KMS-11 (cell line): Measurements from ENCODE around the gene SPRY2.

Experiments
- H2AFZ ChIP-seq: fragments of 200-600 bp; sonication (generic); 2 replicates; pipeline ENCODE4 v1.6.1; 2016; ENCODE audit warnings: antibody characterized with exemption, mixed run types, low read depth
- H3K27ac ChIP-seq: fragments of 200-600 bp; sonication (generic); 2 replicates; pipeline ENCODE4 v1.6.1; 2016; ENCODE audit warnings: mild to moderate bottlenecking, mixed run types
- H3K27me3 ChIP-seq: fragments of 200-600 bp; sonication (generic); 2 replicates; pipeline ENCODE4 v1.6.1; 2017; ENCODE audit warnings: mild to moderate bottlenecking, low read depth, mixed run types, moderate library complexity; ENCODE audit not compliant: insufficient read depth
- H3K36me3 ChIP-seq: fragments of 200-600 bp; sonication (generic); 2 replicates; pipeline ENCODE4 v1.6.1; 2017; ENCODE audit warnings: mild to moderate bottlenecking, mixed run types; ENCODE audit not compliant: insufficient read depth
- H3K4me1 ChIP-seq: fragments of 200-600 bp; sonication (generic); 2 replicates; pipeline ENCODE4 v1.6.1; 2016; ENCODE audit warnings: mild to moderate bottlenecking, low read depth, mixed run types; ENCODE audit not compliant: poor library complexity, severe bottlenecking
- H3K4me2 ChIP-seq: fragments of 200-600 bp; sonication (generic); 2 replicates; pipeline ENCODE4 v1.7.0; 2016; ENCODE audit warnings: mild to moderate bottlenecking, mixed run types
- H3K4me3 ChIP-seq: fragments of 200-600 bp; sonication (generic); IDR thresholded peaks from 2 replicates; pipeline ENCODE4 v1.6.1; 2017; ENCODE audit warnings: low read depth, low read length, mixed read lengths; ENCODE audit not compliant: insufficient read depth
- H3K79me2 ChIP-seq: fragments of 200-600 bp; sonication (generic); 2 replicates; pipeline ENCODE4 v1.6.1; 2016; ENCODE audit warnings: low read depth, mixed run types; ENCODE audit not compliant: insufficient read depth
- H3K9ac ChIP-seq: fragments of 200-600 bp; sonication (generic); 2 replicates; pipeline ENCODE4 v1.6.1; 2016; ENCODE audit warnings: mild to moderate bottlenecking, mixed run types
- H4K20me1 ChIP-seq: fragments of 200-600 bp; sonication (generic); 2 replicates; pipeline ENCODE4 v1.6.1; 2016; ENCODE audit warnings: mild to moderate bottlenecking, mixed run types; ENCODE audit not compliant: insufficient read depth
- CTCF ChIP-seq: fragments of 200-600 bp; sonication (generic); conservative IDR thresholded peaks from 2 replicates; pipeline ENCODE4 v1.6.1; 2017; ENCODE audit warnings: low read depth, mild to moderate bottlenecking, antibody characterized with exemption, low read length, moderate library complexity, mixed read lengths

Gene SPRY2

GRCh38 chr13:80341756-80342370, 937 bp upstream of the SPRY2 start:
- H3K9ac ChIP-seq, result no peak overlapping the region; the same call in 1 of the 2 replicates
- no peak overlapping the region for H3K4me3 ChIP-seq
- no peak for TF ChIP-seq CTCF
- H3K4me2 ChIP-seq, result peak overlapping the region; percentile 71; the same call in 1 of the 2 replicates
- H3K27ac ChIP-seq, result no peak overlapping the region
- H3K79me2 ChIP-seq, result no peaks in the 10 kb centered on the region
- H4K20me1 ChIP-seq, result no peaks in the 10 kb centered on the region
- peak overlapping the region; percentile 86; the same call in 1 of the 2 replicates for H2AFZ ChIP-seq
- no peaks in the 10 kb centered on the region for H3K27me3 ChIP-seq
- H3K4me1 ChIP-seq, result peaks cover 4% of the 10 kb centered on the region
- no peaks in the 10 kb centered on the region for H3K36me3 ChIP-seq

GRCh38 chr13:80340651-80341100, 250 bp downstream of the SPRY2 start:
- peak overlapping the region; percentile 42; the same call in 1 of the 2 replicates for H3K9ac ChIP-seq
- peak overlapping the region; percentile 78 for H2AFZ ChIP-seq
- H3K27ac ChIP-seq, result no peak overlapping the region
- no peaks in the 10 kb centered on the region for H4K20me1 ChIP-seq
- H3K36me3 ChIP-seq, result no peaks in the 10 kb centered on the region
- H3K27me3 ChIP-seq, result no peaks in the 10 kb centered on the region
- no peaks in the 10 kb centered on the region for H3K79me2 ChIP-seq
- no peak overlapping the region for H3K4me3 ChIP-seq
- H3K4me1 ChIP-seq, result peaks cover 4% of the 10 kb centered on the region
- TF ChIP-seq CTCF, result no peak
- H3K4me2 ChIP-seq, result peak overlapping the region; percentile 62

DNA sequence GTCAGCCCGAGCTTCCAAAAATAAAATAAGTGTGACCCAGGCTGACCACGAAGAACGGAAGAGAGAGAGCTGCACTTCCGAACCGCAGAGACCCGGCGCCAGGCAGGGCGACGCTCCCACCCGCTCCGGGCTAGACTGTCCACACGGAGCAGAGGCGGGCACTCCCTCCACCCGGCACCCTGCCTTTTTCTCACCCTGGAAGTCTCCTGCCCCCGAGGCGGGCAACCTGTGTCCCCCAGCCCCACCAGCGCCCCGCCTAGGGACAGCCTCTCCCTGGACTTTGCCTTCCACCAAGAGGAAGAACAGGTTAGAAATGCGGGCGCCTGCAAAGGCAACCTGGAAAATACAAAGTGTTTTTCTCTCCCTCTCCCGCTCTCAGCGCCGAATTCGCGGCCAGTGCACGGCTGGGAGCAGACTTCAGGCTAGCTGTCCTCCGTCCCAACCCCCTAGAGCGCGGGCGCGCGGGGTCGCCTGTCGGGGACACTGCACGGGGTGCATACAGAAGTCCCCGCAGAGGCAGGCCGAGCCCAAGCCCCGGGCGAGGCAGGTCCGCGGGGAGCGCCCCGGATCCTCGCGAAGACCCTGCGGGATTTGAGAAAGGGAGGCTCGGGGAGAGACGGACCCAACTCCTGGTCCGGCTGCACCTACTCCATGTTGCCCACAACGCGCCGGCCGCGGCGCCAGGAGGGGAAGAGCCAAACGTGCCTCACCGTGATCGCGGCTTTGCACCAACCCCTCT, 845 bp downstream of the SPRY2 start:
- H3K4me3 ChIP-seq, result no peak overlapping the region

GRCh38 chr13:80339563-80339911, 1.4 kb downstream of the SPRY2 start:
- TF ChIP-seq CTCF, result no peak
- H3K4me3 ChIP-seq, result no peak overlapping the region
- no peak overlapping the region for H3K27ac ChIP-seq
- peaks cover 4% of the 10 kb centered on the region for H3K4me1 ChIP-seq
- no peaks in the 10 kb centered on the region for H3K27me3 ChIP-seq
- no peaks in the 10 kb centered on the region for H4K20me1 ChIP-seq
- H2AFZ ChIP-seq, result peak overlapping the region; percentile 78; the same call in 1 of the 2 replicates
- peak overlapping the region; percentile 62 for H3K4me2 ChIP-seq
- H3K9ac ChIP-seq, result peak overlapping the region; percentile 42; the same call in 1 of the 2 replicates
- no peaks in the 10 kb centered on the region for H3K79me2 ChIP-seq
- H3K36me3 ChIP-seq, result no peaks in the 10 kb centered on the region

More for the DNA sequence above, 845 bp downstream of the SPRY2 start:
- Histone ChIP-seq H3K4me1 (peaks cover 4% of the 10 kb centered on the region), H2AFZ (peak overlapping the region; percentile 78), H4K20me1 (no peaks in the 10 kb centered on the region), H3K4me2 (peak overlapping the region; percentile 62), H3K36me3 (no peaks in the 10 kb centered on the region), H3K79me2 (no peaks in the 10 kb centered on the region), H3K27me3 (no peaks in the 10 kb centered on the region), H3K27ac (no peak overlapping the region), H3K9ac (peak overlapping the region; percentile 42; the same call in 1 of the 2 replicates)
- TF ChIP-seq CTCF, result no peak
